GM13976 (cell line): ENCODE measurements around the gene BSN.

ENCODE experiments used
- DNase-seq: peaks from one replicate; pipeline ENCODE4 v3.0.0; 2012; ENCODE audit warnings: low spot score
- in situ Hi-C: fragments of 300-500 bp; cut with MboI; formaldehyde crosslinking; loops from one replicate; pipeline ENCODE4 v1.12.0; 2022; ENCODE audit warnings: low sequenced_read_pairs, mixed read lengths, inconsistent platforms; ENCODE audit not compliant: unreplicated experiment
- TF ChIP-seq, protein P1 (sequence below): IDR thresholded peaks from 2 replicates; pipeline ENCODE4 v1.5.1; 2012; ENCODE audit warnings: borderline replicate concordance, mild to moderate bottlenecking; ENCODE audit not compliant: insufficient read depth; ENCODE audit errors: extremely low read depth, missing control alignments, control extremely low read depth

BSN gene

DNA sequence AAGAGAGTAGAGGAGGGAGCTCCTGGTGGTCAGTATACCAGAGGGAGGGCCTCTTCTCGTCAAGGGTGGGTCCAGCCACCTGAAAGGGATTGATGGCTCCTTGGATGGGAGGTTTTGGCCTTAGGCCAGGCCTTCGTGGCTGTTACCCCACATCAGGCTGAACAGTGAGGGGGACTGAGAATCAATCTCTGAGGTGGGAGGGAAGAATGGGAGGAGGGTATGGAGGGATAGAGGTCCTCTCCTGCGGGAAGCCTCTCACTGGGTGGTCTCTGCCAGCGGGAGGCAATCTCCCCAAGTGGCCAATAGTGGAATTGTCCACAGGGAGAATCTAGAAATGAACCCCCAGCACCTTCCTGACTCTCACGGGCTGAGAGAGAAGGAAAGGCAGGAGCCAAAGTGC, 53.5 kb downstream of the BSN start:
- no peak for DNase-seq
- TF ChIP-seq, protein P1, sequence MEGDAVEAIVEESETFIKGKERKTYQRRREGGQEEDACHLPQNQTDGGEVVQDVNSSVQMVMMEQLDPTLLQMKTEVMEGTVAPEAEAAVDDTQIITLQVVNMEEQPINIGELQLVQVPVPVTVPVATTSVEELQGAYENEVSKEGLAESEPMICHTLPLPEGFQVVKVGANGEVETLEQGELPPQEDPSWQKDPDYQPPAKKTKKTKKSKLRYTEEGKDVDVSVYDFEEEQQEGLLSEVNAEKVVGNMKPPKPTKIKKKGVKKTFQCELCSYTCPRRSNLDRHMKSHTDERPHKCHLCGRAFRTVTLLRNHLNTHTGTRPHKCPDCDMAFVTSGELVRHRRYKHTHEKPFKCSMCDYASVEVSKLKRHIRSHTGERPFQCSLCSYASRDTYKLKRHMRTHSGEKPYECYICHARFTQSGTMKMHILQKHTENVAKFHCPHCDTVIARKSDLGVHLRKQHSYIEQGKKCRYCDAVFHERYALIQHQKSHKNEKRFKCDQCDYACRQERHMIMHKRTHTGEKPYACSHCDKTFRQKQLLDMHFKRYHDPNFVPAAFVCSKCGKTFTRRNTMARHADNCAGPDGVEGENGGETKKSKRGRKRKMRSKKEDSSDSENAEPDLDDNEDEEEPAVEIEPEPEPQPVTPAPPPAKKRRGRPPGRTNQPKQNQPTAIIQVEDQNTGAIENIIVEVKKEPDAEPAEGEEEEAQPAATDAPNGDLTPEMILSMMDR = no peak
- in situ Hi-C loops = no loop called here

DNA sequence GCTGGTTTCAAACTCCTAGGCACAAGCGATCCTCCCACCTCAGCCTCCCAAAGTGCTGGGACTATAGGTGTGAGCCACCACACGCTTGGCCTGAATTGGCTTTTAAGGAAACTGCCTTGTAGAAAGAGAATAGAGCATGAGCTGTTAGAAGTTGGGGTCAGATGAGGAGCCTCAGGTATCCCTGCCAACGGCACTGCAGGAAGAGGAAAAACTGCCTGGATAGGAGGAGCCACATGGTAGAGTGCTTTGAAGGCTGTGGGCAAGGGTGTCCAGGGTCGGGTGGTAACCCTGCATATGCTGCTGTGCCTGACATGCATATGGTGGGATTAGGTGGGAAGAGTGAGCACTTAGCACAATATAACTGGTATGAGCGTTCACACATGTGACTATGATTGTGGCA, 55.0 kb downstream of the BSN start:
- in situ Hi-C loops = no loop called here
- TF ChIP-seq, protein P1 = no peak

DNA sequence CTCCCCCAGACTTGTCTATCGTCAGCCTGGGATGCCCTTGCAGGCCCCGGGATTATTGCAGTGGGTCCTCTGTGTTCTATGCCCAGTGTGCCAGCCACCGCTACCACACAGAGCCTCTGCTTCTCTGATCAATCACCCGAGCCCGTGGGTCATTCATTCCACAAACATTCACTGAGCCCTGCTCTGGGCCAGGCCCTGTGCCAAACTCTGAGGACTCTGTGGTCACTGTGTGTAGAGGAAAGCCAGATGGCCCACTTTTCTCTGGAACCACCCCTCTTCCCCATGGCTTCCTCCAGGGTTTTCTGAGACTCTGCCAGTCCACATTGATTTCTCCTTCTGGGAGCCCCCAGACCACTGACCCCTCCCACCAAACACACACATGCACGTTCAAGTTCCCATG, 55.5 kb downstream of the BSN start:
- DNase-seq = no peak
- in situ Hi-C loops = no loop called here
- TF ChIP-seq, protein P1 = no peak

More for the DNA sequence above, 55.0 kb downstream of the BSN start:
- DNase-seq = no peak

DNA sequence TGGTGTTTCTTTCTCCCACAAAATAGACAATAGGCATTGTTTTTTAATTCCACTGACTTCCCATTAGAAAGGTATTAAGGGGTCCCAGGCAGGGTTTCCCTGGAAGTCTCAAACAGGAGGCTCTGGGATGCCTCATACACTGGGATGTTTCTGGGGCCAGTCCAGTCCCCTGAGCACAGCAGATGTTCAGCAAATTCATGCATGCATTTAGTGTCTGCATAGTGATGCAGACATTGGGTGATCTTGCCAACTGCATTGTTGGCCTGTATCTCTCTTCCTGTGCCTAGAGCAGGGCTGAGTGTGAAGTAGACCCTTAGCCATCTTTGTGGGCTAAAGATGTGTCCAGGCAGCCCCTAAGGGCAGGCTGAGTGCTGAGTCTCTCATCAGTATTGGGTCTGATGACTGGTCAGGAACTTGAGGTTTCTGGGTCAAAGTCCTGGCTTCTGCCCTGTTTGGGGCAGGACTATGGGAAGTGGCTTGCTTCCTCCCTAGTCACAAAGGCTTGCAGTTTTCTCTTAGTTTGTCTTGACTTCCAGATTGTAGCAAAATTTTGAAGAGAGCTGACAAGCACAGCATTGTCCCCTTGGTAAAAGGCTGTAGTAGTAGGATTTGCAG, 56.5 kb downstream of the BSN start:
- DNase-seq = no peak
- TF ChIP-seq, protein P1 = no peak

DNA sequence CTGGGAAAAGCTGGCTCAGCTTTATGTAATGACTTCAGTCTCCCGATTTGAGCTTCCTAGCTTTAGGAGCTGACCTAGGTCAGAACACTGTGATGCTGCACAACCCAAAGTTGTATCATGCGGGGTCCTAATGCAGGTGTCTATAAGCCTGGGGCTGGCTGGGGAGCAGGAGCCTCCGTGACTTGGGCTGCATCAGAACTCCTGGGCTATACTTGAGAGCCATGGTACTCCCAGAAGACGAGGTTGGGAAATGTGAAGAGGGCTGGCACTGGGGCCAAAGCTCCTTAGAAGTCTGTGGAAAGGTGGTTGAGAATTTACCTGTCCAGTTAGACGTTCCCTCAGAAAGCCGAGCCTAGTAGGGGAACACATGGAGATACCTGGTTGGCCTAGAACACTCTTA, 57.0 kb downstream of the BSN start:
- TF ChIP-seq, protein P1 = no peak
- DNase-seq = no peak
- in situ Hi-C loops = no loop called here

More for the DNA sequence above, 56.5 kb downstream of the BSN start:
- in situ Hi-C loops = no loop called here

DNA sequence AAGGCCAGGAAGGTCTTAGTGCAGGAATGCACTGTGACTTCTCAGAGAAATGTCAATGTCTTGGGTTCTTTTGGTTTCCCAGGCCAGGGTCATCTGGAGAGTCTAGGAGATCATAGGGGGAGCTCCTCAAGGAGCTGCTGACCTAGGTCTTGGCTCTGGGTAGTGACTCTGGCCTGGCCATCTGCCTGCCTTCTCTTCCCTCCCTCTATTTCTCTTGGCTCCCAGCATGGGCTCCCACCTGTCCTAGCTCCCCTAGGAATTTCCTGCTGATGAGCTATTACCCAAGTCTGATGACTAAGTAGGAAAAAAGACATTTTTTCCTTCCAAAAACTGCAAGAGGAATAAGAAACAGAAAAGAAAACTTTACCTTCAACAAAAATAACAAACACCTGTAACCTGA, 57.4 kb downstream of the BSN start:
- in situ Hi-C loops = no loop called here
- DNase-seq = no peak
- TF ChIP-seq, protein P1 = no peak
